Gastrocnemius medialis (tissue), 4 donors: Measurements from ENCODE around the gene INPP4B.

ENCODE experiments used
- POLR2A ChIP-seq, 2 donors: fragments of 450-650 bp; IDR thresholded peaks; one replicate each; pipeline ENCODE4 v1.6.1; 2017; ENCODE audit warnings: antibody characterized with exemption in 2 of 2, mild to moderate bottlenecking in 2 of 2, moderate library complexity in 2 of 2
- TF ChIP-seq, protein P1 (sequence below), 5 experiments: fragments of 450-650 bp in 3 of 5; fragments of 200-600 bp in 2 of 5; sonication (generic) in 2 of 5; IDR thresholded peaks in 4 of 5; conservative IDR thresholded peaks in 1 of 5; 1 replicate in 4 of 5; 2 replicates in 1 of 5; pipeline ENCODE4 v1.5.1; 2016 to 2019; ENCODE audit warnings: antibody characterized with exemption in 5 of 5, mild to moderate bottlenecking in 3 of 5, moderate library complexity in 3 of 5

DNA sequence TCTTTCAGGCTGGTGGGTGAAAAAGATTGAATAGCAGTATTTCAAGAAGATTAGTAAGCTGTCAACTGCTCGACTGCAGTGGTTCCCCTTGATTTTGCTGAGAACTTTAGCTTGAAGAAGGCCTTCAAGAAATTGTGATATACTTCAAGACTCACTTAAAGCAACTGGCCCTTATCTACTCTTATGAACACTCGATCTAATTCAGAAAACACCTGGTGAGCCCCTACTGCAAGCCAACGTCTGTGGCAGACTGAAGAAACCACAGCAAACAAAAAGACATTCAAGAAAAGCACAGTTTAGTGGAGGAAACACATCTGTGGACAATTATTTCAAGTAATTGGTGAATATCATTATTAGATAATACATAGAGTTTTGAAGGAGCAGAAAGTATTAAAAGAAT is 119.0 kb downstream of the INPP4B start:
- TF ChIP-seq, protein P1, sequence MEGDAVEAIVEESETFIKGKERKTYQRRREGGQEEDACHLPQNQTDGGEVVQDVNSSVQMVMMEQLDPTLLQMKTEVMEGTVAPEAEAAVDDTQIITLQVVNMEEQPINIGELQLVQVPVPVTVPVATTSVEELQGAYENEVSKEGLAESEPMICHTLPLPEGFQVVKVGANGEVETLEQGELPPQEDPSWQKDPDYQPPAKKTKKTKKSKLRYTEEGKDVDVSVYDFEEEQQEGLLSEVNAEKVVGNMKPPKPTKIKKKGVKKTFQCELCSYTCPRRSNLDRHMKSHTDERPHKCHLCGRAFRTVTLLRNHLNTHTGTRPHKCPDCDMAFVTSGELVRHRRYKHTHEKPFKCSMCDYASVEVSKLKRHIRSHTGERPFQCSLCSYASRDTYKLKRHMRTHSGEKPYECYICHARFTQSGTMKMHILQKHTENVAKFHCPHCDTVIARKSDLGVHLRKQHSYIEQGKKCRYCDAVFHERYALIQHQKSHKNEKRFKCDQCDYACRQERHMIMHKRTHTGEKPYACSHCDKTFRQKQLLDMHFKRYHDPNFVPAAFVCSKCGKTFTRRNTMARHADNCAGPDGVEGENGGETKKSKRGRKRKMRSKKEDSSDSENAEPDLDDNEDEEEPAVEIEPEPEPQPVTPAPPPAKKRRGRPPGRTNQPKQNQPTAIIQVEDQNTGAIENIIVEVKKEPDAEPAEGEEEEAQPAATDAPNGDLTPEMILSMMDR (IDR thresholded peaks at IDR 0.05 in 4 of 5, conservative IDR thresholded peaks at IDR 0.05 in 1 of 5): no peak
- no peak for TF ChIP-seq POLR2A (IDR thresholded peaks at IDR 0.05)
